Activated CD4-positive, alpha-beta T cell treated with anti-CD3 and anti-CD28 coated beads, Interleukin-2, amount 10 ng/mL, durations not matched to agents 7 days and 5 days (primary cell): Measurements from ENCODE around the gene COL19A1. TPM values are rescaled to one million over a fixed set of nuclear protein-coding genes. Genes with fewer than 3 reads are reported as not detected.

Experiments used
- CTCF ChIA-PET: fragments of 350-600 bp; sonication (Branson Sonifier 250); formaldehyde crosslinking; loops from one replicate; lab custom pipeline; 2021; ENCODE audit warnings: antibody characterized with exemption; lab: Charles Lee
- POLR2A ChIA-PET: fragments of 350-600 bp; sonication (Branson Sonifier 250); formaldehyde crosslinking; loops from one replicate; lab custom pipeline; 2021; ENCODE audit warnings: antibody characterized with exemption; lab: Charles Lee
- DNase-seq: peaks from one replicate; pipeline ENCODE4 v3.0.0-alpha.2; 2020
- H3K27ac Mint-ChIP-seq: one replicate; pipeline ENCODE4 v1.8.0; 2021; ENCODE audit warnings: mild to moderate bottlenecking, moderate library complexity, mixed read lengths
- H3K27me3 Mint-ChIP-seq: one replicate; pipeline ENCODE4 v1.8.0; 2021; ENCODE audit warnings: mixed read lengths
- H3K36me3 Mint-ChIP-seq: one replicate; pipeline ENCODE4 v1.8.0; 2021; ENCODE audit warnings: low read depth, mixed read lengths
- H3K4me1 Mint-ChIP-seq: one replicate; pipeline ENCODE4 v1.8.0; 2021; ENCODE audit warnings: mixed read lengths
- H3K4me3 Mint-ChIP-seq: one replicate; pipeline ENCODE4 v1.8.0; 2021; ENCODE audit warnings: mild to moderate bottlenecking, moderate library complexity, mixed read lengths
- H3K9me3 Mint-ChIP-seq: one replicate; pipeline ENCODE4 v1.8.0; 2021; ENCODE audit warnings: mixed read lengths
- total RNA-seq, 2 experiments: library from RNA; stranded (reverse); gene quantifications; one replicate each; pipeline ENCODE4 v1.2.3, GENCODE V29; 2021

COL19A1 gene
- total RNA-seq, 2 experiments from 2014 or later: not detected

- Mint-ChIP-seq H3K27me3 (peaks cover 7% of the 10 kb centered on the region), H3K4me3 (no peak overlapping the region), H3K9me3 (no peaks in the 10 kb centered on the region), H3K27ac (no peak overlapping the region), H3K36me3 (no peaks in the 10 kb centered on the region), H3K4me1 (no peaks in the 10 kb centered on the region)
- no peak for DNase-seq
- ChIA-PET POLR2A (no interaction called here), CTCF (no interaction called here)
Measured at GRCh38 chr6:70136996-70137395, 270.6 kb downstream of the COL19A1 start.

GRCh38 chr6:70140496-70140895, 274.1 kb downstream of the COL19A1 start:
- Mint-ChIP-seq H3K4me1 (no peaks in the 10 kb centered on the region), H3K36me3 (no peaks in the 10 kb centered on the region), H3K27me3 (peaks cover 7% of the 10 kb centered on the region), H3K9me3 (no peaks in the 10 kb centered on the region), H3K27ac (no peak overlapping the region), H3K4me3 (no peak overlapping the region)
- no peak for DNase-seq
- ChIA-PET POLR2A (no interaction called here), CTCF (no interaction called here)

GRCh38 chr6:70142034-70142433, 275.7 kb downstream of the COL19A1 start:
- POLR2A ChIA-PET: no interaction called here
- Mint-ChIP-seq H3K27me3 (peaks cover 7% of the 10 kb centered on the region), H3K36me3 (no peaks in the 10 kb centered on the region), H3K9me3 (no peaks in the 10 kb centered on the region), H3K27ac (no peak overlapping the region), H3K4me1 (no peaks in the 10 kb centered on the region), H3K4me3 (no peak overlapping the region)
- CTCF ChIA-PET: no interaction called here
- no peak for DNase-seq

GRCh38 chr6:70145178-70145577, 278.8 kb downstream of the COL19A1 start:
- DNase-seq: no peak
- Mint-ChIP-seq H3K9me3 (no peaks in the 10 kb centered on the region), H3K4me3 (no peak overlapping the region), H3K4me1 (no peaks in the 10 kb centered on the region), H3K27ac (no peak overlapping the region), H3K36me3 (no peaks in the 10 kb centered on the region), H3K27me3 (no peaks in the 10 kb centered on the region)
- CTCF ChIA-PET: no interaction called here
- POLR2A ChIA-PET: no interaction called here

- Mint-ChIP-seq H3K4me1 (no peaks in the 10 kb centered on the region), H3K36me3 (no peaks in the 10 kb centered on the region), H3K4me3 (no peak overlapping the region), H3K27ac (no peak overlapping the region), H3K27me3 (no peaks in the 10 kb centered on the region), H3K9me3 (no peaks in the 10 kb centered on the region)
- POLR2A ChIA-PET: no interaction called here
- CTCF ChIA-PET: no interaction called here
- no peak for DNase-seq
Measured at GRCh38 chr6:70149209-70149788, 282.9 kb downstream of the COL19A1 start.

GRCh38 chr6:70150521-70150920, 284.2 kb downstream of the COL19A1 start:
- no peaks in the 10 kb centered on the region for H3K36me3 Mint-ChIP-seq
- no peak for DNase-seq
- H3K4me3 Mint-ChIP-seq: no peak overlapping the region
- H3K9me3 Mint-ChIP-seq: no peaks in the 10 kb centered on the region
- H3K27ac Mint-ChIP-seq: no peak overlapping the region
- ChIA-PET CTCF (no interaction called here), POLR2A (no interaction called here)
- no peaks in the 10 kb centered on the region for H3K27me3 Mint-ChIP-seq
- no peaks in the 10 kb centered on the region for H3K4me1 Mint-ChIP-seq

- ChIA-PET CTCF (no interaction called here), POLR2A (no interaction called here)
- H3K4me1 Mint-ChIP-seq: no peaks in the 10 kb centered on the region
- no peaks in the 10 kb centered on the region for H3K27me3 Mint-ChIP-seq
- no peak overlapping the region for H3K27ac Mint-ChIP-seq
- no peak for DNase-seq
- H3K36me3 Mint-ChIP-seq: no peaks in the 10 kb centered on the region
- H3K9me3 Mint-ChIP-seq: no peaks in the 10 kb centered on the region
- H3K4me3 Mint-ChIP-seq: no peak overlapping the region
Measured at GRCh38 chr6:70151616-70152015, 285.3 kb downstream of the COL19A1 start.

GRCh38 chr6:70152786-70153185, 286.4 kb downstream of the COL19A1 start:
- H3K4me3 Mint-ChIP-seq: no peak overlapping the region
- H3K27me3 Mint-ChIP-seq: peaks cover 2% of the 10 kb centered on the region
- ChIA-PET POLR2A (no interaction called here), CTCF (no interaction called here)
- no peaks in the 10 kb centered on the region for H3K36me3 Mint-ChIP-seq
- H3K9me3 Mint-ChIP-seq: no peaks in the 10 kb centered on the region
- no peak for DNase-seq
- H3K4me1 Mint-ChIP-seq: no peaks in the 10 kb centered on the region
- no peak overlapping the region for H3K27ac Mint-ChIP-seq

GRCh38 chr6:70157086-70157485, 290.7 kb downstream of the COL19A1 start:
- ChIA-PET POLR2A (no interaction called here), CTCF (no interaction called here)
- no peaks in the 10 kb centered on the region for H3K4me1 Mint-ChIP-seq
- peaks cover 7% of the 10 kb centered on the region for H3K27me3 Mint-ChIP-seq
- no peaks in the 10 kb centered on the region for H3K9me3 Mint-ChIP-seq
- H3K4me3 Mint-ChIP-seq: no peak overlapping the region
- DNase-seq: no peak
- H3K27ac Mint-ChIP-seq: no peak overlapping the region
- H3K36me3 Mint-ChIP-seq: no peaks in the 10 kb centered on the region

- no peaks in the 10 kb centered on the region for H3K4me1 Mint-ChIP-seq
- H3K4me3 Mint-ChIP-seq: no peak overlapping the region
- POLR2A ChIA-PET: no interaction called here
- H3K27me3 Mint-ChIP-seq: peaks cover 14% of the 10 kb centered on the region
- no peaks in the 10 kb centered on the region for H3K36me3 Mint-ChIP-seq
- no peak overlapping the region for H3K27ac Mint-ChIP-seq
- no peak for DNase-seq
- H3K9me3 Mint-ChIP-seq: no peaks in the 10 kb centered on the region
- CTCF ChIA-PET: no interaction called here
Measured at GRCh38 chr6:70160276-70160675, 293.9 kb downstream of the COL19A1 start.

- Mint-ChIP-seq H3K9me3 (no peaks in the 10 kb centered on the region), H3K27ac (no peak overlapping the region), H3K36me3 (no peaks in the 10 kb centered on the region), H3K4me1 (peaks cover 3% of the 10 kb centered on the region), H3K27me3 (peaks cover 26% of the 10 kb centered on the region), H3K4me3 (no peak overlapping the region)
- ChIA-PET POLR2A (no interaction called here), CTCF (no interaction called here)
- no peak for DNase-seq
Measured at GRCh38 chr6:70162972-70163371, 296.6 kb downstream of the COL19A1 start.

- ChIA-PET CTCF (no interaction called here), POLR2A (no interaction called here)
Measured at GRCh38 chr6:70163795-70164194, 297.4 kb downstream of the COL19A1 start.

GRCh38 chr6:70164556-70164955, 298.2 kb downstream of the COL19A1 start:
- CTCF ChIA-PET: no interaction called here
- H3K27ac Mint-ChIP-seq: no peak overlapping the region
- POLR2A ChIA-PET: no interaction called here

More at GRCh38 chr6:70163795-70164194, 297.4 kb downstream of the COL19A1 start:
- Mint-ChIP-seq H3K9me3 (no peaks in the 10 kb centered on the region), H3K36me3 (no peaks in the 10 kb centered on the region), H3K4me1 (peaks cover 3% of the 10 kb centered on the region), H3K4me3 (no peak overlapping the region), H3K27ac (no peak overlapping the region), H3K27me3 (peaks cover 26% of the 10 kb centered on the region)
- DNase-seq: no peak

More at GRCh38 chr6:70164556-70164955, 298.2 kb downstream of the COL19A1 start:
- Mint-ChIP-seq H3K4me1 (peaks cover 3% of the 10 kb centered on the region), H3K36me3 (no peaks in the 10 kb centered on the region), H3K9me3 (no peaks in the 10 kb centered on the region), H3K27me3 (peaks cover 23% of the 10 kb centered on the region), H3K4me3 (no peak overlapping the region)
- DNase-seq: no peak
